ENCODE data around the gene PTGFRN. TPM values are rescaled to one million over a fixed set of nuclear protein-coding genes. Genes with fewer than 3 reads are reported as not detected.
A peak's percentile ranks its signal among the peaks of the same experiment; 100 is the strongest.

PTGFRN gene
- total RNA-seq, 1 donor from 2014 or later, result 119 TPM

GRCh38 chr1:116881879-116882520 is 27.7 kb upstream of the PTGFRN start:
- ATAC-seq (peak; percentile 80), DNase-seq (ENCODE audit: missing footprints) (peak; percentile 66)
- intact Hi-C loops (cut with DNase I), result no loop called here

GRCh38 chr1:116882866-116883265 is 26.9 kb upstream of the PTGFRN start:
- no peak for ATAC-seq
- DNase-seq (ENCODE audit: missing footprints), result no peak
- intact Hi-C loops (cut with DNase I), result no loop called here

DNA sequence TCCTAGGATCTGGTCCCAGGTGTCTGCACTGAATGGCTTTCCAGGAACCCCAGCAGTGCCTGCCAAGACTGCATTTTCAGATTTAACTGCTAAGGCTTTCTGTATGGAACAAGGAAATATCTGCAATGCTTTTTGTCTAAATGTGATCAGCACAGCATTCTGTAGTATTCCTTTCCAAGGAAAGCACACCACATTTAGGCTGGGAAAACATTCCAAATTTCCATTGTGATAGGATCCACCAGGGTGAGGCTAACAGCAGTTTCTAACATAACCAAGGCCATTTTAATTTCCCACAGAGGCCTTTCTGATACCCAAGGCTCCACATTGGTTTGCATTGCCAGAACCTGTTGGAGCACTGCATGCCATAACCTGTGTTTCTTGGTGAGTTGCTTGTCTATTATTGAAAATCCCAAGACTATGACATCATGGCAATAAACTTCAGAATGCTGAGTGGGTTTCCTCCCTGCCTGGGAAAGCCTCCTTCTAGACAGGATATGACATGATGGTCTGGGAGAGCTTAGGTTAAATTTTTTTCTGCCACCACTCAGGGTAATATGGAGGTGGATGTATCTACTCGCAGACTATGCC is 23.3 kb upstream of the PTGFRN start:
- intact Hi-C loops (cut with DNase I), result no loop called here
- DNase-seq (ENCODE audit: missing footprints) (no peak), ATAC-seq (no peak)

DNA sequence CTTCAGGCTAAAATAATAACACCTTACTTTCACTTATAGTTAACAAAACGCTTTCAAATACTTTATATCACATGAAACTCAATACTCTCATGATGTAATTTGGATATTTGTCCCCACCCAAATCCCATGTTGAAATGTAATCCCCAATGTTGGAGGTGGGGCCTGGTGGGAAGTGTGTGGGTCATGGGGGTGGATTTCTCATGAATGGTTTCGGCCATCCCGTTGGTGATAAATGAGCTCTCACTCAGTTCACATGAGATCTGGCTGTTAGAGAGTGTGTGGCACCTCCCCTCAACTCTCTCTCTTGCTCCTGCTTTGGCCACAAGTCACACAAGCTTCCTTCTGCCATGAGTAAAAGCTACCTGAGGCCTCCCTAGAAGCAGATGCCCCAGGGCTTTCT is 22.5 kb upstream of the PTGFRN start:
- no peak for DNase-seq (ENCODE audit: missing footprints)
- ATAC-seq, result no peak
- intact Hi-C loops (cut with DNase I), result no loop called here

GRCh38 chr1:116889380-116889779 is 20.3 kb upstream of the PTGFRN start:
- ATAC-seq (peak; percentile 37), DNase-seq (ENCODE audit: missing footprints) (no peak)
- intact Hi-C loops (cut with DNase I), result no loop called here

- DNase-seq (ENCODE audit: missing footprints) (peak; percentile 62), ATAC-seq (peak; percentile 49)
- intact Hi-C loops (cut with DNase I), result no loop called here
Measured at GRCh38 chr1:116891396-116892079, 18.2 kb upstream of the PTGFRN start.

GRCh38 chr1:116895073-116895472 is 14.6 kb upstream of the PTGFRN start:
- DNase-seq (ENCODE audit: missing footprints) (no peak), ATAC-seq (no peak)
- intact Hi-C loops (cut with DNase I), result no loop called here

- intact Hi-C loops (cut with DNase I), result no loop called here
- DNase-seq (ENCODE audit: missing footprints) (no peak), ATAC-seq (no peak)
Measured at GRCh38 chr1:116899529-116899928, 10.2 kb upstream of the PTGFRN start.

DNA sequence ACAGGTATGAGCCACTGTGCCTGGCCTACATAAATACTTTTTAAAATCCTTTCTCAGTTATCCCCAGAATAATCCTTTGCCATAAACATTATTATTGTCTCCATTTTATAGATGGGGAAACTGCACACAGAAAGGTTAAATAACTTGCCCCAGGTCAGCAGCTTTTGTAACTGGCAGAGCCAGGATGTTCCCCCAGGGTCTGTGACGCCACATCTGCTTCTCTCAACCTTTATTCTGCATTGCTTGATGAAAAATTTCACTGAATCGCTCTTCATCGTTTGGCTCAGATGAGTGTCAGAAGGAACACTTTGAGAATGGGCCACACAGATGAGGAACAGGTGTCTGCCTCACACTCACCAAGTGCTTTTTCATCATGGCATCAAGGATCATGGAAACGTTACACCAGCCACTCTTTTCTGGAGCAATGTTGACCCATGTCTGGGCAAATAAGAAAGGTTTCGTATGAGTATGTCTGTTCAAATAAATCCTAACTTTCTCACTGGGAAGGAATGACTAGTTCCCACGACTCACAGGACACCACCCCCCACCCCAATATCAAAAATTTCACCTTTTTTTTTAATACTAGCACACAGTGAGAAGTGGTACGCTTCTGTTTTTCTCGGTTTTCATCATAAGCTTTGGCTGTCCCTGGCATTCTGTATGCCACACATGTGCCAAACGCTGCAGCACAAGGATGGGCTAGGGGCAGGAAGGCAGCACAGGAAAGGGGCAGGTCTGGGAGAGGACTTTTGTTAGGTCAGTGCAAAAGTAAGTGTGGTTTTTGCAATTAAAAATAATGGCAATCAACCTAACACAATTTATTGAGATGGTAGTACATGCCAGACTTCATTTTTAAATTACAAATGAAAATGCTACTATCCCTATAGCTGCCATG is 9.0 kb upstream of the PTGFRN start:
- ATAC-seq (no peak), DNase-seq (ENCODE audit: missing footprints) (no peak)
- intact Hi-C loops (cut with DNase I), result no loop called here

DNA sequence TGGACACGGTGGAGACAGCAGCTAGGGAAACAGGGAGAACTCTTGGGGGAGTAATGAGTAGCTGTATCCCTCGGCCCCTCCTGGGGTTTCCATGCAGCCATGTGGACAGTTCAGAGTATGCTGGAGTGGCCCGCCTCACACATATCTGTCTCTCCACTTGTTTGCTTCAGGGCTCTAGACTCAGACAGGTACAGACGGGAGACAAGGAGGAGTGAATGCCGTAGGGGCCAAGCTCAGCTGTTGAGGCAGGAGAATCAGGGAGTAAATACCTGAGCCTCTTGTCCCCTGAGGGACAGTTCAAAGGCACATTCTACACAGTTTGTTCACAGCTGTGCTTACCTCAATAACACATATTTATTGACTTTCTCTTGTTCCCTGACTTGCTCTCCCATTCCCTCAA is 7.7 kb upstream of the PTGFRN start:
- intact Hi-C loops (cut with DNase I), result no loop called here
- no peak for ATAC-seq
- DNase-seq (ENCODE audit: missing footprints), result no peak

DNA sequence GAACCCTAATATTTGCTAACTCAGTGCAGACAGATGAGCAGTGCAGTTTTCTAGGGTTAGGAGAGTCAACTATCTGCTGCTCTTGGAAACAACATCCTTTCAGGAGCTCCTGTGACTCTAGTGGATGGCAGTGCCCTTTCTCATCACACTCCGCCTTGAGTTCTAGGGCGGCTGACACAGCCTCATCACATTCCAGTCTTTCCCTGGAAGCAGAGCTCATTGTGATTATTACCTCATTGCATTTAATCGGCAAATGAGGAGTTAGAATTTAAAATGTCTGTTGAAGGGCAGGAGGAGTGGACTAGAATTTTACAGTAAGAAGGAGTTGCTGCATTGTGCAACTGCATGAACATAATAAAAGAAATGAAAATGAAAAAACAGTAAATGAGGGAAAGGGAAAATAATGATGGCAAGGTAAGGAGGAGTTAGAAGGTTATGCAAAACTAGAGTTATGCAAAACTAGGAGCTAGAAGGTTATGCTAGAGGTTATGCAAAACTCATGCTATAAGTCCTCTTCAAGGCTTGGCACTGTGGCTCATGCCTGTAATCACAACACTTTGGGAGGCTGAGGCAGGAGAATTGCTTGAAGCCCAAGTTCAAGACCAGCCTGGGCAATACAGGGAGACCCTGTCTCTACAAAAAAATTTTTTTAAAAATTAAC is 6.9 kb upstream of the PTGFRN start:
- no peak for DNase-seq (ENCODE audit: missing footprints)
- no peak for ATAC-seq
- intact Hi-C loops (cut with DNase I), result no loop called here

DNA sequence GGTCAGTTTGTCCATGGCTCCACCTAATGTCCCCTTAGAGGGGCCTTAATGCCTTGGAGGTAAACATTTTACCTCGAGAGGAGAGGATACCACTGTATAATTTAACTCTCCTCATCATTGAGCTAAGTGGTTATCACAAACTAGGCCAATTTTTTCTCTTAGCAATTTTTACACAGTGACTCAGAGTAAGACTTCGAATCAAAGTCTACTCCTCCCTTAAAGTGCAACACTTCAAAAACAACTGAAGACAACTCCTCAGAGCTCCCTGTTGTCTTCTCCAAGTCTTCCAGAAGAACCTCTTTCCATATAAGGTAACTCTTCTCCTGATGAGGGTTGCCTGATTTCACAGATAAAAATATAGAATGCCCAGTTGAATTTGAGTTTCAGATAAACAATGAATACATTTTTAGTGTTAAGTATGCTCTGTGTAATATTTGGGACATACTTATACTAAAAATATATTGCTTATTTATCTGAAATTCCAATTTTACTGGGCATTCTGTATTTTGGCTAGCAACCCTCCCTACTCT is 4.9 kb upstream of the PTGFRN start:
- intact Hi-C loops (cut with DNase I), result no loop called here

GRCh38 chr1:116906812-116907211 is 2.9 kb upstream of the PTGFRN start:
- ATAC-seq (no peak), DNase-seq (ENCODE audit: missing footprints) (no peak)
- intact Hi-C loops (cut with DNase I), result no loop called here

More for the DNA sequence above, 4.9 kb upstream of the PTGFRN start:
- ATAC-seq (no peak), DNase-seq (ENCODE audit: missing footprints) (no peak)

DNA sequence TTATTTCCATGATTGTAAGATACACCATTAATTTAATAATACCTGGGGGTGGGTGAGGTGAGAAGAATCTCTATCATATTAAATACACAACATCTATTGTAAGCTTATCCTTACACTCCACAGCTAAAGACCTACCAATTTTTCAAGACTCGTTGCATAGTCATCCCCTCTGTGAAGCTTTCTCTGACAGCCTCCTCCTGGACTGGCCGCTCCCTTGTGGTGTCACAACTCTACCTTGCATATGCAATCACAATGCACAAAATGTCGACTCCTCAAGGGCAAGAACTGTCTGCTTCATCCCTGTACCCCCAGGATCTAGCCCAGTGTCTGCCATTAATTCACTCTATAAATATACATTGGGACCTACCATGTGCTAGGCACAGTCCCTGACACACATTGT is 2.4 kb upstream of the PTGFRN start:
- intact Hi-C loops (cut with DNase I), result no loop called here
- ATAC-seq (no peak), DNase-seq (ENCODE audit: missing footprints) (no peak)

DNA sequence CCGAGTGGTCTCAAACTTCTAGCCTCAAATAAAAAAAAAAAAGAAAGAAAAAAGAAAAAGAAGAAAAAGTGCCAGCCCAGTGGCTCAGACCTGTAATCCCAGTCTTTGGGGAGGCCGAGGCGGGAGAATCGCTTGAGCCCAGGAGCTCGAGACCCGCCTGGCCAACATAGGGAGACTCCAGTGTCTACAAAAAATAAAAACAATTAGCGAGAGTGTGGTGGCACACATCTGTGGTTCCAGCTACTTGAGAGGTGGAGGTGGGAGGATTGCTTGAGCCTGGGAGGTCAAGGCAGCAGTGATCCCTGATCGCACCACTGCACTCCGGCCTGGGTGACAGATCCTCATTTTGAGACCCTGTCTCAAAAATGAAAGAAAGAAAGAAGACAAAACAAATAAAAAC is 1.4 kb upstream of the PTGFRN start:
- DNase-seq (ENCODE audit: missing footprints), result no peak
- ATAC-seq, result no peak
- intact Hi-C loops (cut with DNase I), result no loop called here

DNA sequence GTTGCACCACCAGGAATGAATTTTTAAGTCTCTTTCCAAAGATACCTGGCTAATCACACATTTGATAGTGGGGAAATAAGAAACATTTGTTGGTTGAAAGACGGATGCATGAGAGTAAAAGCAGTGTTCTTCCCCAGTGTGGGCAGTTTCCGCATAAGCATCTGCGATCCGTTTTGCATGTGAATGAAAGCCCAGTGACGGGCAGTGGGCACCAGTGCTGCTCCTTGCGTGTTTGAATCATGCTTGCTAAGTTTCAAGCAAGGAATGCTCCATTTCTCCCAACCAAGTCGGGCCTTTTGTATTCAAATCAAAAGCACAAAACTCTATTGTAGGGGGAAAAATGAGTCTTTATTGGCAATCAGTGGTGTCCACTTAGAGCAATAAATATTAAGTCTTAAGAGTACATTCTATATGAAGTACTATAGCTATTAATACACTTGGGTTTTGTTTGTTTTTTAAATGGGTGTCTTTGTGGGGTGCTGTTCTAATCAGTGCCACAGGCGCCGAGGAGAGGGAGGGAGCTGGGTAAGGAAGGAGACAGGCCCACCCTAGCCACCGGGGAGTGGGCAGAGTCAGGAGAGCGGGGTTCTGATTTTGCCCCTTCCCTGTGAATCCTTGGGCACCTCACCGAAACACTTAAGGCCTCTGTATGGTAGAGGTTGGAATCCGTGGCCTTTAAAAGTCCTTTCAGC is 750 bp upstream of the PTGFRN start:
- no peak for ATAC-seq
- intact Hi-C loops (cut with DNase I), result no loop called here
- no peak for DNase-seq (ENCODE audit: missing footprints)

DNA sequence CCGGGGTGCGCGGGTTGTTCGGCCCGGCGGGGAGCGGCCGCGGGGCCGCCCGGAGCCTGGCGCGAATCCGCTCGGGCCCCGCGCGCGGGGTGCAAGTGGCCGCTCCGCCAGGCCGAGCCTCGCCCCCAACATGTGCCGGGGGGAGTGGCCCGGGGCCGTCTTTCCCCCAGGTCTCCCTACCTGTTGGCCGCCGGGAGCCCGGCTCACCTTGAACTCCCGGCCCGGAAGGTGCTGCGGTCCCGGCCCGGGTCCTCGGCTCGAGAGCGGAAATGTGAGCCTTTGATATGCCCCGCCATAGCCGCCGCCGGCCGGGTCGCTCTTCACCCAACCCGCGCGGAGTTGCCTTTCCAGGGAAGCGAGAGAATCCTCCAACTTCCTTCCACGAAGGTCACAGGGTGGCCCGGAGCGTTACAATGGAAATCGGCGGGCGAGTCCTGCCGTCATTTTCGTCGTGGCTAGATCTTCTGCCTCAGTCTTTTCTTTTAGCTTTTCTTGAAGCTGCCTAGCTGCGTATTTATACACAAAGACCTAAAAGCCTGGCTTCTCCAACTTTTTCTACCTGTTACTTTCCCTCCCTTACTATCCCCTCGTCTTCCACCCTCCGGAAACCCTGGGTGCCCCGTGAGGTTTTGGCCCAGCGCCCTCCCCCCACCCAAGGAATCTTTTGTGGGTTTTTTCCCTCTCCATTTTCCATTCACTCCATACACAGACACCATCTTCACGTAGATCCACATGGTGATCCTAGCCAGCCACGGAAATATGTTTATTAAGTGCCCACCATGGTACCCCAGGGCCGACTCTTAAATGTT is 867 bp downstream of the PTGFRN start:
- ATAC-seq, result peak; percentile 7
- peak; percentile 75 for DNase-seq (ENCODE audit: missing footprints)
- intact Hi-C loops (cut with DNase I), result loop anchor here (2.0 to 5.0 kb wide), 2 partner anchors 37 to 72 kb away; no protein-coding TSS in a partner anchor

Data from Right ventricle myocardium inferior (tissue), 1 donor.